ENCODE data around the gene RUBCNL. TPM values are rescaled to one million over a fixed set of nuclear protein-coding genes. Genes with fewer than 3 reads are reported as not detected.

RUBCNL gene
- total and polyA plus RNA-seq, 4 donors, result 1.6 to 11.5 (median 5.5) TPM

- Histone ChIP-seq H3K4me1 (ENCODE audit: control insufficient read depth in 5 of 5, insufficient read depth in 5 of 5, low read length in 5 of 5) (no peaks in the 10 kb centered on the region), H3K27me3 (ENCODE audit: control insufficient read depth in 3 of 3, insufficient read depth in 3 of 3, low read length in 2 of 3) (no peaks in the 10 kb centered on the region), H3K27ac (ENCODE audit: low read depth in 1 of 2, low read length in 1 of 2) (no peak overlapping the region), H3K4me3 (no peak overlapping the region), H3K9me3 (ENCODE audit: control insufficient read depth in 4 of 4, insufficient read depth in 3 of 4, low read length in 3 of 4) (peaks cover 0 to 5% (median 2%) of the 10 kb centered on the region in 4 donors), H3K36me3 (ENCODE audit: control insufficient read depth in 4 of 4, insufficient read depth in 4 of 4, low read length in 4 of 4) (no peaks in the 10 kb centered on the region), H3K9ac (ENCODE audit: insufficient read depth in 1 of 2, low read length in 2 of 2) (no peak overlapping the region)
- TF ChIP-seq CTCF (IDR thresholded peaks at IDR 0.05; ENCODE audit: control extremely low read depth, extremely low read depth), result no peak
- ATAC-seq (ENCODE audit: insufficient read depth, low FRiP score) (no peak), DNase-seq (no peak)
- 74 to 75% methylated on average over 10 of the region's 10 CpGs for WGBS, 2 donors
Observed at GRCh38 chr13:46334035-46334822, 52.8 kb downstream of the RUBCNL start.

GRCh38 chr13:46332772-46333171 lies 54.3 kb downstream of the RUBCNL start:
- Histone ChIP-seq H3K9me3 (ENCODE audit: control insufficient read depth in 4 of 4, insufficient read depth in 3 of 4, low read length in 3 of 4) (peaks cover 0 to 5% (median 2%) of the 10 kb centered on the region in 4 donors), H3K9ac (ENCODE audit: insufficient read depth in 1 of 2, low read length in 2 of 2) (no peak overlapping the region), H3K27me3 (ENCODE audit: control insufficient read depth in 3 of 3, insufficient read depth in 3 of 3, low read length in 2 of 3) (no peaks in the 10 kb centered on the region), H3K36me3 (ENCODE audit: control insufficient read depth in 4 of 4, insufficient read depth in 4 of 4, low read length in 4 of 4) (no peaks in the 10 kb centered on the region), H3K4me1 (ENCODE audit: control insufficient read depth in 5 of 5, insufficient read depth in 5 of 5, low read length in 5 of 5) (no peaks in the 10 kb centered on the region), H3K4me3 (no peak overlapping the region), H3K27ac (ENCODE audit: low read depth in 1 of 2, low read length in 1 of 2) (no peak overlapping the region)
- DNase-seq (no peak), ATAC-seq (ENCODE audit: insufficient read depth, low FRiP score) (no peak)
- no peak for TF ChIP-seq CTCF (IDR thresholded peaks at IDR 0.05; ENCODE audit: control extremely low read depth, extremely low read depth)
- 42 to 59% methylated on average over 5 of the region's 5 CpGs for WGBS, 2 donors

GRCh38 chr13:46329624-46330023 lies 57.4 kb downstream of the RUBCNL start:
- no peaks in the 10 kb centered on the region for H3K27me3 ChIP-seq (ENCODE audit: control insufficient read depth in 3 of 3, insufficient read depth in 3 of 3, low read length in 2 of 3)
- H3K4me1 ChIP-seq (ENCODE audit: control insufficient read depth in 5 of 5, insufficient read depth in 5 of 5, low read length in 5 of 5), result no peaks in the 10 kb centered on the region
- peaks cover 0 to 3% (median 0%) of the 10 kb centered on the region in 4 donors for H3K9me3 ChIP-seq (ENCODE audit: control insufficient read depth in 4 of 4, insufficient read depth in 3 of 4, low read length in 3 of 4)
- H3K9ac ChIP-seq (ENCODE audit: insufficient read depth in 1 of 2, low read length in 2 of 2), result no peak overlapping the region
- 90 to 98% methylated on average over 7 of the region's 7 CpGs for WGBS, 2 donors
- ATAC-seq (ENCODE audit: insufficient read depth, low FRiP score) (no peak), DNase-seq (no peak)
- no peak overlapping the region for H3K27ac ChIP-seq (ENCODE audit: low read depth in 1 of 2, low read length in 1 of 2)
- no peak overlapping the region for H3K4me3 ChIP-seq
- no peak for TF ChIP-seq CTCF (IDR thresholded peaks at IDR 0.05; ENCODE audit: control extremely low read depth, extremely low read depth)
- no peaks in the 10 kb centered on the region for H3K36me3 ChIP-seq (ENCODE audit: control insufficient read depth in 4 of 4, insufficient read depth in 4 of 4, low read length in 4 of 4)

Data from lung (tissue), 12 donors.